Heart left ventricle (tissue), 13 donors: ENCODE data around the gene IFT43.

Experiments
- POLR2A ChIP-seq, 2 donors: fragments of 450-650 bp; IDR thresholded peaks; one replicate each; pipeline ENCODE4 v1.6.1; 2017; ENCODE audit warnings: antibody characterized with exemption in 2 of 2, mild to moderate bottlenecking in 2 of 2, moderate library complexity in 2 of 2
- TF ChIP-seq, protein P1 (sequence below), 12 donors: fragments of 200-600 bp; sonication (generic) in 4 of 12; IDR thresholded peaks; one replicate each; pipeline versions ENCODE4 v1.5.0 to v1.8.0; 2018 to 2022; ENCODE audit warnings: antibody characterized with exemption in 12 of 12, mild to moderate bottlenecking in 5 of 12
- donor health status: ischemic (EF 13 %, LVEDD 7.1; RV severe dilation, severe dysfunction).
- donor health status: DM: no; HTN: yes; CAD: no.
- donor health status: DM: no; HTN: no; CAD: no.
- donor health status: ischemic (EF 25% LVEDD 6.9; RV normal size, moderate dysfunction).
- donor health status: ischemic (EF 25% LVEDD 5.7; RV mildly dilated, moderate dysfunction).
- donor health status: ischemic (EF 35%, LVEDD 5.7; RV mildly dilated, moderate dysfunction).
- donor health status: nonischemic (EF 11% LVEDD 7.7; RV severe dilation, severe dysfunction).
- donor health status: DM: yes; HTN: yes; CAD: no.
- donor health status: PGD.
- donor health status: ischemic (EF 29% LVEDD 5.4; RV normal size, mild dysfunction).
- donor health status: nonischemic (EF 23%, LVEDD 6.1; RV moderate dilation, normal function).

DNA sequence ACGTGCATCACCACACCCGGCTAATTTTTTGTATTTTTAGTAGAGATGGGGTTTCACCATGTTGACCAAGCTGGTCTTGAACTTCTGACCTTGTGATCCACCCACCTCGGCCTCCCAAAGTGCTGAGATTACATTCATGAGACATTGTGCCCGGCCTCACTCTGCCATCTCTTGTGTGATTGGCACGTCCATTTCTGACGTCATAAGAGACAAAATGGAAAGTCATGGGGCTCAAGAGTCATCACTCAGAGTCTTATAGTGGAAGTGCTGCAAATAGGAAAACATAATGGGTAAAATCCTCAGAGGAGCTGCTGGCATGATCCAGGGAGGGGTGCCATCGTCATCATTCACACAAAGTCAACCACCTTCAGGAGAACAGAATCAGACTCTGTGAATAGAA, 112.0 kb downstream of the IFT43 start:
- TF ChIP-seq, protein P1, sequence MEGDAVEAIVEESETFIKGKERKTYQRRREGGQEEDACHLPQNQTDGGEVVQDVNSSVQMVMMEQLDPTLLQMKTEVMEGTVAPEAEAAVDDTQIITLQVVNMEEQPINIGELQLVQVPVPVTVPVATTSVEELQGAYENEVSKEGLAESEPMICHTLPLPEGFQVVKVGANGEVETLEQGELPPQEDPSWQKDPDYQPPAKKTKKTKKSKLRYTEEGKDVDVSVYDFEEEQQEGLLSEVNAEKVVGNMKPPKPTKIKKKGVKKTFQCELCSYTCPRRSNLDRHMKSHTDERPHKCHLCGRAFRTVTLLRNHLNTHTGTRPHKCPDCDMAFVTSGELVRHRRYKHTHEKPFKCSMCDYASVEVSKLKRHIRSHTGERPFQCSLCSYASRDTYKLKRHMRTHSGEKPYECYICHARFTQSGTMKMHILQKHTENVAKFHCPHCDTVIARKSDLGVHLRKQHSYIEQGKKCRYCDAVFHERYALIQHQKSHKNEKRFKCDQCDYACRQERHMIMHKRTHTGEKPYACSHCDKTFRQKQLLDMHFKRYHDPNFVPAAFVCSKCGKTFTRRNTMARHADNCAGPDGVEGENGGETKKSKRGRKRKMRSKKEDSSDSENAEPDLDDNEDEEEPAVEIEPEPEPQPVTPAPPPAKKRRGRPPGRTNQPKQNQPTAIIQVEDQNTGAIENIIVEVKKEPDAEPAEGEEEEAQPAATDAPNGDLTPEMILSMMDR (IDR thresholded peaks at IDR 0.05): no peak
- TF ChIP-seq POLR2A (IDR thresholded peaks at IDR 0.05): no peak
